ENCODE results near the gene LACC1. TPM values are rescaled to one million over a fixed set of nuclear protein-coding genes. Genes with fewer than 3 reads are reported as not detected.

LACC1 gene
- total RNA-seq, 1 experiment from 2014 or later: 3.7 TPM

GRCh38 chr13:43852923-43853404 lies 26.7 kb upstream of the LACC1 start:
- no peak for DNase-seq
- Histone ChIP-seq H3K27ac (ENCODE audit: insufficient read length, low read depth, low read length) (no peak overlapping the region), H3K27me3 (ENCODE audit: insufficient read depth, low read length) (no peaks in the 10 kb centered on the region), H2BK5ac (ENCODE audit: insufficient read length, low read length) (no peak overlapping the region), H4K8ac (replicated peaks; ENCODE audit: insufficient read length, low read depth, low read length) (no peak overlapping the region), H3K23me2 (ENCODE audit: insufficient read length, low read depth, low read length, poor library complexity, severe bottlenecking) (no peaks in the 10 kb centered on the region), H3K79me2 (ENCODE audit: insufficient read depth, low read length) (no peaks in the 10 kb centered on the region), H4K20me1 (ENCODE audit: control insufficient read depth, insufficient read depth, insufficient read length) (no peaks in the 10 kb centered on the region), H3K18ac (ENCODE audit: insufficient read length, low read depth, low read length) (no peak overlapping the region), H2AFZ (ENCODE audit: low read length) (no peak overlapping the region), H3K4me2 (ENCODE audit: insufficient read depth, insufficient read length, low read length) (no peak overlapping the region), H3K79me1 (ENCODE audit: insufficient read depth, low read depth, low read length, poor library complexity, severe bottlenecking) (no peaks in the 10 kb centered on the region), H3K4ac (ENCODE audit: low read depth, low read length) (no peak overlapping the region), H3T11ph (ENCODE audit: low read length) (no peak overlapping the region), H3K9me3 (ENCODE audit: control insufficient read depth, low read depth, low read length) (peaks cover 5% of the 10 kb centered on the region), H3K23ac (ENCODE audit: insufficient read length, low read depth, low read length) (no peak overlapping the region), H3K14ac (ENCODE audit: insufficient read depth, low read length) (no peak overlapping the region), H2BK12ac (ENCODE audit: insufficient read length, low read depth, low read length) (no peak overlapping the region), H2BK20ac (ENCODE audit: low read depth, low read length, poor library complexity, severe bottlenecking) (no peak overlapping the region), H4K5ac (ENCODE audit: insufficient read length, low read depth, low read length) (no peak overlapping the region), H2BK15ac (ENCODE audit: low read depth, low read length) (no peak overlapping the region), H2BK120ac (ENCODE audit: low read depth, low read length, poor library complexity, severe bottlenecking) (no peak overlapping the region), H3K56ac (ENCODE audit: insufficient read length, low read depth, low read length) (no peak overlapping the region), H4K91ac (ENCODE audit: insufficient read length, low read depth, low read length) (no peak overlapping the region), H3K4me1 (ENCODE audit: insufficient read depth, low read length) (no peaks in the 10 kb centered on the region), H2AK5ac (ENCODE audit: insufficient read length, low read length) (no peak overlapping the region), H3K9ac (ENCODE audit: extremely low read depth, insufficient read length, low read length) (no peak overlapping the region)
- H3K27me3 Mint-ChIP-seq (ENCODE audit: low read depth): no peaks in the 10 kb centered on the region; the same call in 1 of the 2 replicates
- peaks cover 51 to 57% of the 10 kb centered on the region in 2 experiments for H3K9me3 Mint-ChIP-seq
- peaks cover 58 to 64% (median 62%) of the 10 kb centered on the region in 3 experiments for H3K36me3 Mint-ChIP-seq (ENCODE audit: insufficient read depth in 1 of 3, low read depth in 3 of 3)
- TF ChIP-seq CTCF (conservative IDR thresholded peaks at IDR 0.05): no peak
- H3K27ac Mint-ChIP-seq: no peak overlapping the region
- H3K4me1 Mint-ChIP-seq: no peaks in the 10 kb centered on the region
- H3K4me3 Mint-ChIP-seq: no peak overlapping the region
- no CpG with 5 or more reads among the region's 1 CpG for WGBS (ENCODE audit: extremely low coverage, insufficient read length, low lambda C conversion rate)

All from H9 (cell line).